Chondrocyte (in vitro differentiated cells): ENCODE data around the gene FGF18. TPM values are rescaled to one million over a fixed set of nuclear protein-coding genes. Genes with fewer than 3 reads are reported as not detected.
"Not testable (repeated sequence)": the region's sequence is repeated elsewhere in the genome, so short reads cannot be mapped to it uniquely, and the experiment has no call there.

Source experiments
- DNase-seq: peaks from one replicate; pipeline ENCODE4 v3.0.0; 2021; ENCODE audit warnings: mixed read lengths, low spot score
- H3K27ac Mint-ChIP-seq: one replicate; pipeline ENCODE4 v1.8.0; 2021; ENCODE audit warnings: mild to moderate bottlenecking, moderate library complexity, mixed read lengths; ENCODE audit not compliant: unreplicated experiment
- H3K27me3 Mint-ChIP-seq: 2 replicates; pipeline ENCODE4 v1.8.0; 2021; ENCODE audit warnings: low read depth, mixed read lengths
- H3K36me3 Mint-ChIP-seq: 2 replicates; pipeline ENCODE4 v1.8.0; 2021; ENCODE audit warnings: low read depth, mixed read lengths
- H3K4me1 Mint-ChIP-seq: 2 replicates; pipeline ENCODE4 v1.8.0; 2021; ENCODE audit warnings: low read depth, mild to moderate bottlenecking, mixed read lengths
- H3K4me3 Mint-ChIP-seq: one replicate; pipeline ENCODE4 v1.8.0; 2021; ENCODE audit warnings: mild to moderate bottlenecking, moderate library complexity, mixed read lengths; ENCODE audit not compliant: unreplicated experiment
- H3K9me3 Mint-ChIP-seq: 2 replicates; pipeline ENCODE4 v1.8.0; 2021; ENCODE audit warnings: low read depth, mixed read lengths
- CTCF ChIP-seq: fragments of 200-600 bp; sonication (generic); IDR thresholded peaks from 2 replicates; pipeline ENCODE4 v1.5.0; 2021; ENCODE audit warnings: antibody characterized with exemption, mild to moderate bottlenecking, moderate library complexity
- total RNA-seq: library from RNA; stranded (reverse); gene quantifications from 3 replicates; pipeline ENCODE4 v1.2.1, GENCODE V29; 2021

The FGF18 gene
- total RNA-seq, 1 donor from 2014 or later: 2.1 TPM

GRCh38 chr5:171390883-171391677, 28.4 kb upstream of the FGF18 start:
- peaks cover 54% of the 10 kb centered on the region for H3K4me1 Mint-ChIP-seq
- no peak for DNase-seq
- TF ChIP-seq CTCF: no peak
- H3K36me3 Mint-ChIP-seq: peaks cover 27% of the 10 kb centered on the region
- H3K27me3 Mint-ChIP-seq: no peaks in the 10 kb centered on the region
- H3K9me3 Mint-ChIP-seq: no peaks in the 10 kb centered on the region
- H3K27ac Mint-ChIP-seq: peak overlapping the region; percentile 29
- peak overlapping the region; percentile 96 for H3K4me3 Mint-ChIP-seq

- Mint-ChIP-seq H3K27me3 (no peaks in the 10 kb centered on the region), H3K27ac (peak overlapping the region; percentile 22), H3K36me3 (peaks cover 32% of the 10 kb centered on the region), H3K4me1 (peaks cover 55% of the 10 kb centered on the region), H3K9me3 (no peaks in the 10 kb centered on the region), H3K4me3 (no peak overlapping the region)
- no peak for TF ChIP-seq CTCF
- DNase-seq: no peak
Measured at GRCh38 chr5:171391996-171392577, 27.4 kb upstream of the FGF18 start.

GRCh38 chr5:171392585-171393159, 26.8 kb upstream of the FGF18 start:
- DNase-seq: no peak
- peaks cover 36% of the 10 kb centered on the region for H3K36me3 Mint-ChIP-seq
- H3K27me3 Mint-ChIP-seq: no peaks in the 10 kb centered on the region
- H3K4me1 Mint-ChIP-seq: peaks cover 61% of the 10 kb centered on the region
- H3K9me3 Mint-ChIP-seq: no peaks in the 10 kb centered on the region
- no peak for TF ChIP-seq CTCF
- no peak overlapping the region for H3K4me3 Mint-ChIP-seq
- peak overlapping the region; percentile 42 for H3K27ac Mint-ChIP-seq

GRCh38 chr5:171395042-171395441, 24.4 kb upstream of the FGF18 start:
- TF ChIP-seq CTCF: no peak
- no peaks in the 10 kb centered on the region for H3K27me3 Mint-ChIP-seq
- H3K36me3 Mint-ChIP-seq: peaks cover 39% of the 10 kb centered on the region
- H3K9me3 Mint-ChIP-seq: no peaks in the 10 kb centered on the region
- H3K4me1 Mint-ChIP-seq: peaks cover 70% of the 10 kb centered on the region
- H3K4me3 Mint-ChIP-seq: no peak overlapping the region
- no peak for DNase-seq
- peak overlapping the region; percentile 62 for H3K27ac Mint-ChIP-seq

GRCh38 chr5:171396583-171396982, 22.9 kb upstream of the FGF18 start:
- DNase-seq, H3K9me3 Mint-ChIP-seq, H3K4me3 Mint-ChIP-seq, H3K27me3 Mint-ChIP-seq: not testable (repeated sequence)
- H3K36me3 Mint-ChIP-seq: peaks cover 43% of the 10 kb centered on the region
- H3K27ac Mint-ChIP-seq: peak overlapping the region; percentile 54
- H3K4me1 Mint-ChIP-seq: peaks cover 60% of the 10 kb centered on the region
